Measurements from ENCODE around the gene CBX2.
"Not testable (repeated sequence)": the region's sequence is repeated elsewhere in the genome, so short reads cannot be mapped to it uniquely, and the experiment has no call there.

Gene CBX2

GRCh38 chr17:79743614-79744013, 34.3 kb upstream of the CBX2 start:
- no peak for FAIRE-seq

- FAIRE-seq: no peak
Observed at GRCh38 chr17:79745641-79746105, 32.3 kb upstream of the CBX2 start.

DNA sequence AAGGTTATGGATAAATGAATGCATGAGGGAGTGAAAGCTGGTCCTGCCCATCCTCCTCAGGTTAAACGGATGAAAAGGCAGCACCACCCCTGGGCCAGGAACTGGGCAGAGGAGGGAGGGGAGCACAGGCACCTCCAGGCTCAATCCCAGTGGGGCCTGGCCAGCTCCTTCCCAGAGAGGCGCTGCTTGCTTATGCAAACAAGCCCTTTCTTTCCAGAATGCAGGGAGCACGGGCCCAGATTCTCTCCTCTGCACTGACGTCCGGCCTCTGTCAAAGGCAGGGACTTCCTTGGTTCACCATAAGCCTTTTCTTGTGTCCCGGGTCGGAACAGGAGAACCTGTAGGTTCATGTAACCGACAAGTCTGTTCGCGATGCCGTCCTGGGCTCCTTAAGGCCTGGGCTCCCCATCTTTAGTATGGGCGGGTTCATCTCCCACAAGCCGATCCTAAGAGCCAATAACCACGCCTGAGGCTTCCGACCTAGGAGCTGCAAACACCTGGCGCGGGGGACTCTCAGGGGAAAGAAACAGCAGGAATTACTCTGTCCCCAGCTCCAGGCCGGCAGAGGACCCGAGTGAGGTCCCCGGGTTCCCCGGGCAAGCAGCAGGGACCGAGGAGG, 30.9 kb upstream of the CBX2 start:
- no peak for FAIRE-seq

GRCh38 chr17:79747508-79748294, 30.2 kb upstream of the CBX2 start:
- FAIRE-seq: no peak

DNA sequence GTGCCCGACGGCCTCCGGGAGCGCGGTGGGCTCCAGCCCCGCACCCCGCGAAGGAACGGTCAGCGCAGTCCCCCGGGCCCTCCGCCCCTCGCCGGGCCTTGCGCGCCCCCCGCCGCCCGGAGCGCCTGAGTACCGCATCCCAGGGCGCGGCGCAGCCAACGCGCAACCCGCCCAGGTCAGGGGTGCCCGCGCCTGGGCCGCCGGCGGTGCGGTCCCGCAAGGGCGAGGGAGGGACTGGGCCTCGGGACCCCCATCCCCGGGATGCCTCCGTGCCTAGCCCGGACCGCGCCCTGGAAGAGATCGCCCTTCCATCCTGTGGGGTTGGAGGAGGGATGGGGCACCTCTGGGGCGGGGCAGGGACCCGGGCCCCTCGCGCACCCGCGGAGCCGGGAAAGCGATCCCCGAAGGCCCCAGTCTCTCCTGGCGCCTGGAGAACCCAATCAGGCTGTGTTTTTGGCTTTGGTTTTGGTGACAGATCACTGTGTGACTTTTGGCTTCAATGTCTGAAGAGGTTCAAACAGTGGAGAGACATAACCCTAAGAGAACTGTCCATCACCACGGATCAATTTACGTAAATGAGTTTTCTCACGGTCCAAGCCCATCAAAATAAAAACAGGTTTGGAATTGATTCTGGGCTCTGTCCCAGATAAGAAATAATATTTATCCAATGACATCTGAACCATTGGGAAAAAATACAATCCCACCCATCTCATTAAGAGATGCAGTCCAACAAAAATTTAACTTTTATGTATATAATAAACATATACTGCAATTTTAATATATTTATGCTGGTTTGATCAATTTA, 29.5 kb upstream of the CBX2 start:
- no peak for FAIRE-seq

DNA sequence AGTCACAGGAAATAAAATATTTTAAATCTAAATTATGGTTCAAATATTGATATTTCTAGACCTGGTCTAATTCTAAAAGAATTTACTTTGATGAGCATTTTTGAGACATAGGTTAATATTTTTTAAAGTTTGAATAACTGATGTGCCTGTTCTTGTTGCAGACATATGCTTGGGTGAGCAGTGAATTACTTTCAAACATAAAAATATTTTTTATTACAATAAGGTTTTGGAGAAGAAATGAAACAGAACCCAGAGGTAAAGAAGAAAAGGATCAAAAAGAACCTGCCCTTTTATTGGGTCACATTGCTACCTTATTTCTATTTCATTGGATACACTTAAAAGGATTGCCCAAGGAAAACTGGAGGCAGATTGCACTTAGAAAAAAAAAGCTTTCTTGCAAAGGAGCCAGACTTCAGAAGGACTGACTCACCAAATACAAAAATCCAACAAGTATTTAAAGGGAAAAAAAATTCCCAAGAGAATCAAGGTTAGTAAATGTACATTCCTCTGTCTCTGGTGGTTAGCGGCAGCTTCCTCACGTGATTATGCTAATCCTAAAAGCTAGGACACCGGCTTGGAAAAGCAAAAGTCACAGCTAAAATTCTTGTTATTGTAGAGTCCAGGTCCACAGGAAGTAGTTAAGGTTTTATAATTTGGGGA, 28.7 kb upstream of the CBX2 start:
- FAIRE-seq: no peak

DNA sequence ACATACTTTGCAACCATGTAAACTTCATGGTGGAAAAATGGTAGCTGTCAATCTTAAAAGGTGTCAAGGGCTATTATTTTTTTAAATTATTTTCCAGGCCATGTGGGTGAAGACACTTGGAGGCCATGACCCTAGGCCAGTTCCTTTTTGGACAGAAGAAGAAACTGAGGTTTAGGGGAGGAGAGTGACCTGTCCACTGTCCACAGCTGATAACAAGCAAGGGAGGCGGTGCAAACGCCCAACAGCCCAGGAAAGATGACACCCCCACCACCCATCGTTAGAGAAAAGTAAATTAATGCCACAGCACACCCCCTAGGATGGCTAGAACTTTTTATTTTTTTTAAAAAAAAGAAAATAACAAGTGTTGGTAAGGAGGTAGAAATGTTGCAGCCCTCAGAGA, 28.0 kb upstream of the CBX2 start:
- no peak for FAIRE-seq

- FAIRE-seq: no peak
Observed at GRCh38 chr17:79750650-79751545, 27.1 kb upstream of the CBX2 start.

DNA sequence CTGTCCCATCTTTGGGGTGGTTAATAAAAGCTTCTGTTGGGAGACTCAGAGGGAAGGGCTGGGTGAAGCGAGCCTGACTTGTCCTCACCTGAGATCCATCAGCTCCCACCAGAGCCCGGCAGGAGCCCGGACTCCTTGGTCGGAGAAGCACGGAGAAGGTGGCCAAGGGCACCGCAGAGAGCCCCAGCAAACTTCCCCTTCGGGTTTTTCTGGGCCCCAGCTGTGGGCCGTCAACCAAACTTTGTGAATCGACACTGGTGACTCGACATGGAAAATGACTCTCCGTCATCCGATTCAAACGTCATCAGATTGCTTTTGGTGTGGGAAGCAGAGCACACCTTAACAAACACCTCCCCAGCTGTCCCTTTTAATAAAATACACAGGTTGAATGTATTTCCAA, 25.8 kb upstream of the CBX2 start:
- no peak for FAIRE-seq

- no peak for FAIRE-seq
Observed at GRCh38 chr17:79754370-79754769, 23.6 kb upstream of the CBX2 start.

DNA sequence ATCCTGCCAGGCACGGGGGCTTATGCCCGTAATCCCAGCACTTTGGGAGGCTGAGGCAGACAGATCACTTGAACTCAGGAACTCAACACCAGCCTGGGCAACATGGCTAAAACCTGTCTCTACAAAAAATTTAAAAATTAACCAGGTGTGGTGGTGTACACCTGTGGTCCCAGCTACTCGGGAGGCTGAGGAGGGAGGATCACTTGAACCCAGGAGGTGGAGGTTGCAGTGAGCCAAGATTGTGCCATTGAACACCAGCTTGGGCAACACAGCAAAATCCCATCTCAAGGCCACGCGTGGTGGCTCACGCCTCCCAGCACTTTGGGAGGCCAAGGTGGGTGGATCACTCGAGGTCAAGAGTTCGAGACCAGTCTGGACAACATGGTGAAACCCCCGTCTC, 23.0 kb upstream of the CBX2 start:
- not testable (repeated sequence) for FAIRE-seq

- no peak for FAIRE-seq
Observed at GRCh38 chr17:79755591-79755990, 22.4 kb upstream of the CBX2 start.

GRCh38 chr17:79757140-79757745, 20.7 kb upstream of the CBX2 start:
- no peak for FAIRE-seq

DNA sequence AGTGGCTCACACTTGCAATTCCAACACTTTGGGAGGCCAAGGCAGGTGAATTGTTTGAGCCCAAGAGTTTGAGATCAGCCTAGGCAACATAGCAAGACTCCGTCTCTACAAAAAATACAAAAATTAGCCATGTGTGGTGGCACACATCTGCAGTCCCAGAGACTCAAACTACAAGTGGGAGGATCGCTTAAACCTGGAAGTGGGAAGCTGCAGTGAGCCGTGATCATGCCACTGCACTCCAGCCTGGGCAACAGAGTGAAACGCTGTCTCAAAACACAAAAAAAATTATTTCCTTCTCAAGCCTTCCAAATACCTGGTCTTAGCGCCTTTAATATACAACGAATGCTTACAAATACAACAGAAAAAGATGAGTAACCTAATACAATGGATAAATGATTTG, 19.7 kb upstream of the CBX2 start:
- no peak for FAIRE-seq

GRCh38 chr17:79760197-79760906, 17.6 kb upstream of the CBX2 start:
- no peak for FAIRE-seq

DNA sequence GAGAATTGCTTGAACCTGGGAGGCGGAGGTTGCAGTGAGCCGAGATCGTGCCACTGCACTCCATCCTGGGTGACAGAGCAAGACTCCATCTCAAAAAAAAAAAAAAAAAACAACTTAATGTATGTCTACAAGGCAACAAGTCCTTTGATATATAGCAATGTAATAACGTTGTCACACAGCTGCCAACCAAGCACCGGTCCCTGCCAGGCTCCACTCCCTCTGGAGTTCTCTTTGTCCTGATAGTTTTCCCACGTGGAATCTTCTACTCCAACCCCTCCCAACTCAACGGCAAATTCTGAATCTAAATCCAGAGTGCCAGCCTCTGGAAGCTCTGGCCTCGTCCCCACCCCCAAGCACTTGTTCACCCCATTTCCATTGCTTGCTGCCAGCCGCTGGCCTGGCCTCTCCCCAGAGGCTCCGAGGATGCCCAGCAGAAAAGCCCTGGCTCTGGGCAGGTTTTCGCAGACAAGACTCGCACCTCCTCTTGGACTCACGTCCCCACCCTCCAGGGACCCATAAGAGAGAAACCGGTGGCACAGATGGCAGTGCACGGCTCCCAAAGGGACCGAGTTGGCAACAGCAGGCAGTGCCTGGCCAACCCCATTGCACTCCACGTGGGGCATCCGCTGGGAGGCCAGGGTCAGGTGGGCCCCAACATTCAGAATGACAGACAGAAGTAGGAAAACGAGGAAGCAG, 15.9 kb upstream of the CBX2 start:
- no peak for FAIRE-seq

GRCh38 chr17:79765708-79766107, 12.2 kb upstream of the CBX2 start:
- FAIRE-seq: no peak

DNA sequence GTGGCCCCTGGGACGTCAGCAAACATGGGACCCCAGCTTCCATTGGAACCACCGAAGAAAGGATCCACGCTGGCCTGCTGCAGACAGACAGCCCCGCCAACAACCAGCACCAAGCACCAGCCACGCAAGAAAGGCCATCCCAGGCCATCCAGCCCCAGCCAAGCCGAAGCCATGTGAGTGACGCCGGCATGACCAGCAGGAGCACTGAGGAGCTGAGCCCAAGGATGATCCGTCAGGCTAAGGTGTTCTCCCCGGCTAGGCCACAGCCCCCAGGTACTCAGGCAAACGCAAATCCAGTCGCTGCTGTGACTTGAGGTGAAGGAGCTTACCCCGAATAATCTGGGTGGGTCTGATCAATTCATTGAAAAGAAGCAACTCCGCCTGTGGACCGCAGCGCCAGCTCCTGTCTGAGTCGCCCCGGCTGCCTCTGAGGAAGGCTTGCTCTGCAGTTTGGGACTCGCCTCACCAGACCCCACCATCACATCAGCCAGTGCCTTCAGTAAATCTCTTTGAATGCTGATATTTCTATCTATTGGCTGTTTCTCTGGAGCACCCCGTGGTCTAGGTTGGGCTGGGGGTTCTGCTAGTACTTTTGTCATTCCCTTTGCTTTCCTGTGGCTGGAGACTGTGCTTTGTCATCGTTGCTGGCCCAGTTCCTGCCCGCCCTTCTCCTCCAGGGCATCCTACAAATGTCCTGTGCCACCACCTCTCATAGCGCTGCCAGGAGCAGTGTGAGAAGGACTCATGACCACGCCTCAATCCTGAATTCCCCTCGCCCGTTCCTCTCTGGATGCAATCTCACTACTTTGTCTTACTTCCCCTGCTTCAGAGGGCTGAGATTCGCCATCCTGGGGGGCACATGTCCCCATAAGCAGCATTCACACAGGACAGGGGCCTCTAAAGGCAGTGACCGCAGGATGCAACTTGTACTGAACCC, 8.1 kb upstream of the CBX2 start:
- FAIRE-seq: no peak

GRCh38 chr17:79771276-79771675, 6.7 kb upstream of the CBX2 start:
- no peak for FAIRE-seq
